ENCODE measurements around the gene PFKL.

Gene PFKL

DNA sequence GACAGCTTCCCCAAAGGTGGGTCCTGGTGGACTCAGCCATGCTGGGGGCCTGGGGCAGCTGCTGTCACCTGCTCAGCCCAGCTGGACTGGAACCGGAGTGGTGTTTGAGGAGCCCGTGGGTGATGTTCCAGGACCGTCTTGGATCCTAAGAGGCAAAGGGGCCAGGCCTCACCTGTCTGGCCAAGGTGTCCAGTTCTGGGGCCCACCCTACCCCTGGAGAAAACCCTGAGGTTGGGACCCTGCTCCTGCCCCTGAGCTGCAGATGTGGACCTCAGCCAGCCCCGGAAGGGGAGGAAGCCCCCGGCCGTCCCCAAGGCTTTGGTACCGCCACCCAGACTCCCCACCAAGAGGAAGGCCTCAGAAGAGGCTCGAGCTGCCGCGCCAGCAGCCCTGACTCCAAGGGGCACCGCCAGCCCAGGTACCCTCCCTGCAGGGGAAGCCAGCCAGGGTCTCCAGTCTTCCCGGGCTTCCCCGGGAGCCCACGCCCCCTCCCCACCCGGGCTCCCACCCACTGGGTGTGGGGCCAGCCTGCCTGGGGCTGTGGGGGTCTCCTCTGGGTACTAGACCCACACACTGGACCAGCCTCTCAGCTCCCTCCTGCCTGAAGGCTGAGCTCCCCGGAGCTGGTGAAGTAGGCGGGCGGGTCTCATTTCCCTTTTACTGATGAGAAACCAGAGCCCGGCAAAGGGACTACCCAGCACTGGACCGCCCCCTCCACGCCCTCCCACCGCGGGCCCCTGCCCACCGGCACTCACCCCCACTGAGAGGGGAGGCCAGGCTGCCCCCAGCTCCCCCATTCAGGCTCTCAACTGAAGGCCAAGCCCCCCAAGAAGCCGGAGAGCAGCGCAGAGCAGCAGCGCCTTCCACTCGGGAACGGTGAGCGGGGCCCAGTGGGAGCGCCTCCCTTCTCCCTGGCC is 12.9 kb upstream of the PFKL start:
- DNase-seq (ENCODE audit: extremely low read depth, low read depth), result no peak
- TF ChIP-seq, protein P1, sequence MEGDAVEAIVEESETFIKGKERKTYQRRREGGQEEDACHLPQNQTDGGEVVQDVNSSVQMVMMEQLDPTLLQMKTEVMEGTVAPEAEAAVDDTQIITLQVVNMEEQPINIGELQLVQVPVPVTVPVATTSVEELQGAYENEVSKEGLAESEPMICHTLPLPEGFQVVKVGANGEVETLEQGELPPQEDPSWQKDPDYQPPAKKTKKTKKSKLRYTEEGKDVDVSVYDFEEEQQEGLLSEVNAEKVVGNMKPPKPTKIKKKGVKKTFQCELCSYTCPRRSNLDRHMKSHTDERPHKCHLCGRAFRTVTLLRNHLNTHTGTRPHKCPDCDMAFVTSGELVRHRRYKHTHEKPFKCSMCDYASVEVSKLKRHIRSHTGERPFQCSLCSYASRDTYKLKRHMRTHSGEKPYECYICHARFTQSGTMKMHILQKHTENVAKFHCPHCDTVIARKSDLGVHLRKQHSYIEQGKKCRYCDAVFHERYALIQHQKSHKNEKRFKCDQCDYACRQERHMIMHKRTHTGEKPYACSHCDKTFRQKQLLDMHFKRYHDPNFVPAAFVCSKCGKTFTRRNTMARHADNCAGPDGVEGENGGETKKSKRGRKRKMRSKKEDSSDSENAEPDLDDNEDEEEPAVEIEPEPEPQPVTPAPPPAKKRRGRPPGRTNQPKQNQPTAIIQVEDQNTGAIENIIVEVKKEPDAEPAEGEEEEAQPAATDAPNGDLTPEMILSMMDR (IDR thresholded peaks at IDR 0.05; ENCODE audit: low read depth, low read length), result no peak

DNA sequence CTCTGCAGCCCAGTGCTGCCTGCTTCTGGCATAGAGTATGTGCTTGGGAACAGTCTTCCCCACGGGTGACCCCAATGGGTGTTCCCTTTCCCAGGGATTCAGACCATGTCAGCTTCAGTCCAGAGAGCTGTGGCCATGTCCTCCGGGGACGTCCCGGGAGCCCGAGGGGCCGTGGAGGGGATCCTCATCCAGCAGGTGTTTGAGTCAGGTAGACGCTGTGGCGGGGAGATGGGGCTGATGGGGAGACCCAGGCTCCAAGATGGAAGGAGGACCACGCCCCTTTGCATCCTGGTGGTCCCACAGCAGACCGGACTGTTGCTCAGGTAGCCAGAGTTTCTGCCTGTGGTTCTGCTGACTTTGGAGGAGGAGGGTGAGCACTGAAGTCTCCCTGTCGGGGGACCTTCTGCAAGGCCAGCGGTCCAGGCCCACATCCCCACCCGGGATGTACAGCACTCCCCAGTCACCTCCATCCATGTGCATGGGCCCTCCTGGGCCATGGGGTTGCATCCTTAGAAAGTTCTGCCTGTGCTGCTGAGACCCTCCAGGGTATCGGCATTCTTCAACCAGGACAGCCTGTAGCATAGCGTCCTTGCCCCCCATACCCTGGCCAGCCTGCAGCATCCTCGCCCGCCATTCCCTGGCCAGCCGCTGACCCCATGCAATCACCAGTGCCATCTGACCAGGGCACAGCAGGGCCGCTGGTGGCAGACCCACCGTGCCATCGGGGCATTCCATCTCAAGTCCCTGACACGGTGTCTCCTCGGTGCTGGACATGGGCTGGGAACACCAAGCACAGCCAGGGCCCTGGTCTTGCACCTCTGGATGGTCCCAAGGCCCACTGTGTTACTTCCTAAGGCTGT is 11.4 kb upstream of the PFKL start:
- TF ChIP-seq, protein P1 (IDR thresholded peaks at IDR 0.05; ENCODE audit: low read depth, low read length), result no peak
- no peak for DNase-seq (ENCODE audit: extremely low read depth, low read depth)

DNA sequence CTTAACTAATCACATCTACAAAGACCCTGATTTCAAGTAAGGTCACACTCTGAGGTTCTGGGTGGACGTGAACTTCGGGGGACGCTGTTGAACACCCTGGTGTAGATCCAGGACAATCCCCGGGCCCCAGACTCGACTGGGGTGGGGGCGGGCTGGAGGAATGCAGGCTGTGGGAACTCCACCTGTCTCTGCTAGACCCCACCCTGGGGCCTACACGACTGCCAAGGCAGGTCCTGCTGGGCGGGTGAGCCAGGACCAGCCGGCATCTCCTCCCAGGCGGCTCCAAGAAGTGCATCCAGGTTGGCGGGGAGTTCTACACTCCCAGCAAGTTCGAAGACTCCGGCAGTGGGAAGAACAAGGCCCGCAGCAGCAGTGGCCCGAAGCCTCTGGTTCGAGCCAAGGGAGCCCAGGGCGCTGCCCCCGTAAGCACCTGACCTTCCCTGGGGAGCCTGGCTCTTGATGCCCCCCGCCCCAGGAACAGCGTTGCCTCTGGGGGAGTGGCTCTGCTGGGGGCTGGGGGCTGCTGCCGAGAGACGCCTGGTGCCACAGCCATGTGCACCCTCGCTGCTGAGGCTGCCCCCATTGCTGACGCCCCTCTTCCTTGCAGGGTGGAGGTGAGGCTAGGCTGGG is 10.4 kb upstream of the PFKL start:
- DNase-seq (ENCODE audit: extremely low read depth, low read depth), result no peak
- TF ChIP-seq, protein P1 (IDR thresholded peaks at IDR 0.05; ENCODE audit: low read depth, low read length), result no peak

DNA sequence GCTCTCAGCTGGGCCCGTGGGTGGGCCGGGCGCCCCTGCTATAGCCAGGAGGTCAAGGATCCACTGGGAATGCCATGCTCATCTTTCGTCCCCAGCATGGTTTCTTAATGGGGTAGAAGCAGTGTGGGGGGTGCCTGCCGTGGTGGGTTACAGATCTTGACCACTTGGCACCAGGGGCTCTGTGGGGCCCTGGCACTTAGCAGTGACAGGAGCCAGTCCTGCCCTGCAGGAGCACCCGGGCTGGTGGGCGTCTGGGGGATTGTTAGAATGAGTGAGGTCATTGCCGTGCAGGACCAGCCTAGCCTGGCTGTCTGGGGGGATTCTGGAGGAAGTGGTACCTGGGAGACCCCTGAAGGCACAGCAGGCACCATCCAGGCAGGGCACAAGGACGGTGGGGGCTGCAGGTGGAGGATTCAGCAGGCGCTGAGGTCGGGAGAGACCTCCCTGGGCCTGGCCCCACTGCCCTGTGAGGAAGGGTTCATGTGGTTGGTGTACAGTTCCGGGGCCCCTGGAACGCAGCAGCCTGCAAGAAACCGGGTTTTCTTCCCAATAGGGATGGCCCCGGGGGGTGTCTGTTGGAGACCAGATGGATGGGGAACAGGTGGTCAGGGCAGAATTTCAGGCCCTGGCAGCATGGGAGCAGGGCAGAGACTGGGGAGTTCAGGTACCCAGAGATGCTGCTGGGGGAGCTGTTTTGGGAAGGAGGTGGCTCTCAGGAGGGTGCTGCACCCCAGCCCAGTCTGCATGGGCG is 9.4 kb upstream of the PFKL start:
- TF ChIP-seq, protein P1 (IDR thresholded peaks at IDR 0.05; ENCODE audit: low read depth, low read length), result no peak
- DNase-seq (ENCODE audit: extremely low read depth, low read depth), result no peak

DNA sequence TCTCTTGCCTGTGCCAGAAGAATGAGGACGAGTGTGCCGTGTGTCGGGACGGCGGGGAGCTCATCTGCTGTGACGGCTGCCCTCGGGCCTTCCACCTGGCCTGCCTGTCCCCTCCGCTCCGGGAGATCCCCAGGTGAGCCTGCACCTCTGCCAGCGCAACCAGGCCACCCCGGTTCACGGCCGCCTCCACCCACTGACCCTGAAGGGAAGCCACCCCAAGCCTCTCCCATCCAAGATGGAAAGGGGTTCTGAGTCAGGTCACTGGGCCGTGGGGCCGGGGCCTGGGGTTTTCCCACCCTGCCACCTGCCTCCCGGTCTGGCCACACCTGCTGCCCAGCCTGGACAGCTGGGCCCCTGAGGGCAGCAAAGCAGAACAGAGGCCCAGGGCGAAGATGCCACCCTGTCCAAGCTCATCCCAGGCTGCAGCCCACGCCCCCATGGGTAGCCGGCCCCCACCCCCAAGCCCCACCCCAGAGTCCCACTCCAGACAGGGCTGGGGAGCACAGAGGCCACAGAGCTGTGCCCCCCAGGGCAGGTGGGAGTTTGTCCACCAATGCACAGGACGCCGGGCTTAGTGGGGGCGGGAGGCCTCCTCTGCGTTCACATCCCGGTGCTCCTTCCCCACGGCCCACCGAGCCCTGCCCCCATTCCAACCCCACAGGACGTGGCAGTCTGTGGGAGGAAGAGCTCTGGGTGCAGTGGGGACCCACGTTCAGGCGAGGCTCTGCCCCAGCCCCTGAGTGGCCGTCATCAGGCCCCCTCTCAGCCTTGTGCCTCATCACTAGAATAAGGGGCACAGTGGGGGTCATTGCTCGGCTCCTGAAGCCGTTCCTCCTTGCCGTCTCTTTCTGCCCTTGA is 8.5 kb upstream of the PFKL start:
- TF ChIP-seq, protein P1 (IDR thresholded peaks at IDR 0.05; ENCODE audit: low read depth, low read length), result no peak
- no peak for DNase-seq (ENCODE audit: extremely low read depth, low read depth)

Measured in AG09319 (cell line).